CD4-positive, alpha-beta T cell treated with Interleukin-21 for 1 hour (primary cell): ENCODE measurements around the gene RPL41.
"Not testable (repeated sequence)": the region's sequence is repeated elsewhere in the genome, so short reads cannot be mapped to it uniquely, and the experiment has no call there.

Source experiments
- DNase-seq: peaks from one replicate; pipeline ENCODE4 v3.0.0-alpha.2; 2020

RPL41 gene

GRCh38 chr12:56103823-56104108 lies 12.7 kb upstream of the RPL41 start:
- no peak for DNase-seq

- peak; percentile 99 for DNase-seq
Observed at GRCh38 chr12:56104109-56104814, 12.2 kb upstream of the RPL41 start, which contains the start of gene PA2G4. Gene PA2G4, plus strand, starts transcription at chr12:56104559. Its CDS starts 179 bp downstream, at chr12:56104738.

- DNase-seq = no peak
Observed at GRCh38 chr12:56104815-56105608, 11.4 kb upstream of the RPL41 start.

- no peak for DNase-seq
Observed at GRCh38 chr12:56105609-56105902, 10.9 kb upstream of the RPL41 start.

- no peak for DNase-seq
Observed at GRCh38 chr12:56107242-56107641, 9.2 kb upstream of the RPL41 start.

GRCh38 chr12:56110571-56110970 lies 5.9 kb upstream of the RPL41 start:
- no peak for DNase-seq

GRCh38 chr12:56114084-56114483 lies 2.3 kb upstream of the RPL41 start:
- DNase-seq = no peak

GRCh38 chr12:56115329-56115728 lies 1.1 kb upstream of the RPL41 start:
- no peak for DNase-seq

GRCh38 chr12:56117082-56117706 lies 761 bp downstream of the RPL41 start:
- DNase-seq = not testable (repeated sequence)

GRCh38 chr12:56117778-56118687 lies 1.6 kb downstream of the RPL41 start, which contains the start of gene ZC3H10:
Gene ZC3H10, plus strand, starts transcription at chr12:56118266. Its CDS starts 2,297 bp downstream, at chr12:56120563.
- peak; percentile 99 for DNase-seq

GRCh38 chr12:56118688-56119357 lies 2.4 kb downstream of the RPL41 start:
- no peak for DNase-seq

GRCh38 chr12:56119361-56119796 lies 2.9 kb downstream of the RPL41 start:
- peak; percentile 80 for DNase-seq

- DNase-seq = no peak
Observed at GRCh38 chr12:56120158-56120846, 3.9 kb downstream of the RPL41 start.

GRCh38 chr12:56121204-56121870 lies 4.9 kb downstream of the RPL41 start:
- DNase-seq = no peak

GRCh38 chr12:56122637-56123036 lies 6.2 kb downstream of the RPL41 start:
- no peak for DNase-seq

- DNase-seq = no peak
Observed at GRCh38 chr12:56124133-56124532, 7.7 kb downstream of the RPL41 start.

- no peak for DNase-seq
Observed at GRCh38 chr12:56126732-56127239, 10.4 kb downstream of the RPL41 start.

- no peak for DNase-seq
Observed at GRCh38 chr12:56127485-56127887, 11.1 kb downstream of the RPL41 start.

- peak; percentile 100 for DNase-seq
Observed at GRCh38 chr12:56127888-56128669, 11.6 kb downstream of the RPL41 start, which contains the start of gene ESYT1. Gene ESYT1, plus strand, starts transcription at chr12:56128267. Its CDS starts 53 bp downstream, at chr12:56128320.

GRCh38 chr12:56128670-56129205 lies 12.3 kb downstream of the RPL41 start:
- peak; percentile 22 for DNase-seq
